ENCODE results near the gene LY6G5B.

The LY6G5B gene, protein sequence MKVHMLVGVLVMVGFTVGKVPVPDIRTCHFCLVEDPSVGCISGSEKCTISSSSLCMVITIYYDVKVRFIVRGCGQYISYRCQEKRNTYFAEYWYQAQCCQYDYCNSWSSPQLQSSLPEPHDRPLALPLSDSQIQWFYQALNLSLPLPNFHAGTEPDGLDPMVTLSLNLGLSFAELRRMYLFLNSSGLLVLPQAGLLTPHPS

GRCh38 chr6:31669676-31670075, at the start of gene LY6G5B:
LY6G5B (plus strand) TSS chr6:31669976; CDS start chr6:31670951, 975 bp downstream.
- no peak for DNase-seq

DNA sequence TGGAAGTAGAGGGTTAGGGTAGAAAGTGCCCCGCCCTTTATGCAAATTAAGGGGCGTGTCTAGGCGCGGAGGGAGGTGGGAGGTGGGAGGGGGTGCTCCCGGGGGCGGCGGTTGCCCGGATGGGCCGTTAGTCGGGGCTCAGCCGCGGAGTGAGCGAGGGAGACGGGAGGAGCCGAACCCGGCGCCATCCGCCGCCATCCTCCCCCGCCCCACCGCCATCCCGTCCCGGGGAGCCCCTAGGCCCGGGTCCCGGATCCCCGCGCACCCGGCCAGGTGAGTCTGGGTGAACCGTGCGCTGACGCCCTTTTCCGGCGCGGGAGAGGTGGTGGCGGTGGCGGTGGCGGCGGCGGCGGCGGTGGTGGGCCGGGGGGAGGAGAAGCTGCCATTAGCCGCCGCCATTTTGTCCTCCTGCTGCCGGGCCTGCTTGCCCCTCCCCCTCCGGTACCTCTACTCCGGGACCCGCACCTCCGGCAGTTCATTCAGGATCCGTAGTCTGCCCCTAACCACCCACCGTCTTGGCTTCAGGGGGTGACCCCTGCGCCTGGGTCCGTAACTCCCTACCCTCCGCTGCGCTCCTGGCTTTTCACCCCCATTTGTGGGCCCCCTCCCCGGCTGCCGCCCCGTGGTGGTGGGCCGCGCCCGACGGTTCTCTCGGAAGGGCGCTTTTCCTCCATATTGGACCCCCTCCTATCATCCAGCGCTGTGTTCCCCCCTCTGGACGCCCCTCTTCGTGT, 49.0 kb upstream of the LY6G5B start, which contains the start of gene PRRC2A:
Gene PRRC2A, plus strand, starts transcription at position 130 of the 734 bp plus-strand sequence. CDS start 2,075 bp downstream, outside the sequence.
- DNase-seq: peak; percentile 81

DNA sequence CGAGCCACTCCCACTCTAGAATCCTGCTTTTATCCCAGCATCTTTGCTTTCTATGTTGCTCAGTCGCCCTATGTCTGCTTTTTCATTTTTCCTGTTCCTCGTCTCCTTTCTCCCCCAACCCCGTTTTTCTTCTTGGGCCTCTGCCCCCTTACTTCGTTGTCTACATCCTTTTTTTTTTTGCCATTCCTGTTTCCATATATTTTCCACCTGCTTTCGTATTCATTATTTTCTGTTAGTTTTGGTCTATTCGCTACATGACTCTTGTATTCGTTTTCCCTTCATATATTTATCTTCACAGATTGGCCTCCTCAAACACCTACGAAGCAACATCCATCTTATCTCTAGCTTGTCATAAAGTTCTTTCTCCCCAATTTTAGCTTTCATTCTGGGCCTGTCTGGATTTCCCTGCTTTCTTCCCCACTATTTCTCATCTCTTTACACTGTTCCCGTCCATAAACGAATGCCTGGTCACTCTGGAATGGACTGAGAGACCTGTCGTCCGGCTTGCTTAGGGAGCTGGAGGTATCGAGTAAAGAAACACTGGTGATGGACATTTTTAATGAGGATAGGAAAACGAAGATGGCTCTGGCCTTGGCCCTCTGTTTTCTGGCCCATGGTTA, 48.3 kb upstream of the LY6G5B start:
- no peak for DNase-seq

GRCh38 chr6:31621991-31622390, 47.8 kb upstream of the LY6G5B start:
- peak; percentile 48 for DNase-seq

GRCh38 chr6:31622684-31623091, 47.1 kb upstream of the LY6G5B start:
- DNase-seq: no peak

GRCh38 chr6:31624070-31624469, 45.7 kb upstream of the LY6G5B start:
- DNase-seq: no peak

DNA sequence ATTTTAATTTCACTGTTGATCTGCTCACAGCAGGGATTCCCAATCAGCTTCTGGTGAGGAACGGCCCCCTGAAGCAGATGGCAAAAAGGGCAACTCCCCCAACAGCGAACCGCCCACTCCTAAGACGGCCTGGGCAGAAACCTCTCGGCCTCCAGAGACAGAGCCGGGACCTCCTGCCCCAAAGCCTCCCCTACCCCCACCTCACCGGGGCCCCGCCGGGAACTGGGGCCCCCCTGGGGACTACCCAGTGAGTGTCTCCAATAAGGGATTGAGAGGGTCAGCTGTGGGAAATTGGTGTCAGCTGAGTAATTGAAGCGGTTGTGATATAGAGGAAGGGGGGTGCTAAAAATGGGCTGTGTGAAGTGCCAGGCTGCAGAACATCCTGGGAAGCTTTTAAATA, 42.8 kb upstream of the LY6G5B start:
- no peak for DNase-seq

- no peak for DNase-seq
Observed at GRCh38 chr6:31627690-31628287, 42.0 kb upstream of the LY6G5B start.

DNA sequence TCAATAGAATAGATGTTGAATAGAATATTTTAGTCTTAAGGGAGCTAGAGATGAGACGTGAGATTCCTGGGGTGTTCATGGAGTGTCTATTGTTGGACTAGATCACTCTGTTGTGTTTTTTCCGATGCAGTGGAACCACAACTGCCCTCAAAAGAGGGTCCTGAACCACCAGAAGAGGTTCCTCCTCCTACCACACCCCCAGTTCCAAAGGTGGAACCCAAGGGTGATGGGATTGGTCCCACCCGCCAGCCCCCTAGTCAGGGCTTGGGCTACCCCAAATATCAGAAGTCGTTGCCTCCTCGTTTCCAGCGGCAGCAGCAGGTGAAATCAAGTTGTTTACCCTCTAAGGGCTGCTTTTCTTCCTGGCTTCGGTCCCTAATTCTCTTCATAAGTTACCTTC, 40.8 kb upstream of the LY6G5B start:
- no peak for DNase-seq

DNA sequence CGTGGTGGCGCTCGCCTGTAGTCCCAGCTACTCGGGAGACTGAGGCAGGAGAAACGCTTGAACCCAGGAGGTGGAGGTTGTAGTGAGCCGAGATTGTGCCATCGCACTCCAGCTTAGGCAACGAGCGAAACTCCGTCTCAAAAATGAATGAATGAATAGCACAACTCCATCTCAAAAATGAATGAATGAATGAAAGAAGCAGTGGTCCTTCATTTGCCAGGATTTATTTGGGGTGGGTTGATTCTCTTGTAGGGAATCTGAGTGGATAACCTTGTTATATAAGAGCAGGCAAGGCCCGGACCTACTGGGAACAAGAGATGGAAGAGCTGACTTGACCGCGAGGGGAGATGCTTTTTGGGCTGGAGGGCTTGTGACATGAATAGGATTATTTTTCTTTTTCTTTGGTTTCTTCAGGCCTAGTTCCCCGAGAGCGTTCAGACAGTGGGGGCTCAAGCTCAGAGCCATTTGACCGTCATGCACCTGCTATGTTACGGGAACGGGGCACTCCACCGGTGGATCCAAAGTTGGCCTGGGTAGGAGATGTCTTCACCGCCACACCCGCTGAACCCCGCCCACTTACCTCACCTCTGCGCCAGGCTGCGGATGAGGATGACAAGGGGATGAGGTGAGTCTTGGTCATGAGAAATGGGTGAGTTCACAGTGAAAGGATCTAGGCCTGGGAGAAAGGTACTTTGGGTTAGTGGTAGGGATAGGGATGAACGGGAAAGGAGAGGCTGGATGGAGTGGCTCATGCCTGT, 39.4 kb upstream of the LY6G5B start:
- DNase-seq: no peak

GRCh38 chr6:31631209-31631608, 38.6 kb upstream of the LY6G5B start:
- DNase-seq: no peak

GRCh38 chr6:31631681-31632278, 38.0 kb upstream of the LY6G5B start:
- no peak for DNase-seq

GRCh38 chr6:31632279-31632946, 37.4 kb upstream of the LY6G5B start:
- no peak for DNase-seq

- no peak for DNase-seq
Observed at GRCh38 chr6:31633447-31633846, 36.3 kb upstream of the LY6G5B start.

- peak; percentile 69 for DNase-seq
Observed at GRCh38 chr6:31634131-31634530, 35.6 kb upstream of the LY6G5B start.

- no peak for DNase-seq
Observed at GRCh38 chr6:31634969-31635575, 34.7 kb upstream of the LY6G5B start.

- DNase-seq: no peak
Observed at GRCh38 chr6:31636698-31637596, 32.8 kb upstream of the LY6G5B start.

DNA sequence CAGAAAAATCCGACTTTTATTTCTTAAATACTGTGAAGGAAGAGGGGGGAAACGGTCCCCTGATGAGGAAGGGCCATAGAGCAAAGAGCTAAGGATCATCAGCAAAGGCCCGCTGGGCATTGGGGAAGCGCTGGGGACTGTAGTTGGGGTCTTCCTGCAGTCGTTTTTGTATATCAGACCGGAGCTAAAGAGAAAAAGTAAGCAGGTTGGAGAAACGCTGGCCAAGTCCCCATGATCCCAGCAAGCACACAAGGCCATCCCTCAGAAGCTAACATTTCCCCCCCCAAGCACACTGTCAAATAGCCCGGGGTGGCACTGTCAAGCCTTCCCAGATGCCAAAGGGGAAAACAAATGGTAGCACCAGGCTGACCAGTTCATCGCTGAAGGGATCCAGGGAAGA, 30.7 kb upstream of the LY6G5B start:
- DNase-seq: no peak

DNA sequence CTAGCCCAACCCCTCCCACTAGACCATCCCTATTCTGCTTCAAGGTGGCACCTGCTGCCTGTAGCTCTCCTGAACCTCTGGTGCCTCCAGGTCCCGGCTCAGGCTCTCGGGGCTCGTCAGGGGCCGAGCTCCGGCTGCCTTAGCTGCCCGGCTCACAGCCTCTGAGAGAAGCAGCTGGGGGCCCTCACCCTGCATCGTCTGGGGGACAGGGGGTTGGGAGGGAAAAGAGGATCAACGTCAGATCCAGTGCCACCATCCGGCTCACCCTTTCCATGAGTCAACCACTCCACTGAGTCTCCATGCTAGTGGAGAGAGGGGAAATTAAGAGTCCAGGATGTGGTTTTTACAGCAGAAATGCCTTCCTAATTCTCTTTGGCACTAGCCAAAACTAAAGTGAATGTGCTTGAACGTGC, 30.3 kb upstream of the LY6G5B start:
- peak; percentile 75 for DNase-seq

DNA sequence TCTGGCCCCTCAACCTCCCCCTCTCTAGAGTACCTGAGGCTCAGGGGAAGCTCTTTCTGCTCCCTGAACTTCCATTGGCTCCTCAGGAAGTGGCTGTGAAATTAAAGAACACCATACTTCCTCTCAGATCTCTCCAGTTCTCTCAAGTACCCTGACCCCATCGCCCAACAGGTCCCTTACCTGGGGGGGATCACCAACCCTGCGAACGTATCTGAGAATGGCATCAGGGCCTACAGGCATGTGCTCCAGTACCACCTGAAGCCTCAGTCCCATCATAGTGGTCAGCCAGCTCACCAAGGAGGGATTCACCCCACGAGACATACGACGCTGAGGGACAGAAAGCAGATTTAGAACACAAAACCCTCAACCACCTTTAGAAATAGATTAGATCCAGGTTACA, 29.2 kb upstream of the LY6G5B start:
- DNase-seq: no peak
